Nephron (organoid): ENCODE results near the gene MEN1.
"Not testable (repeated sequence)": the region's sequence is repeated elsewhere in the genome, so short reads cannot be mapped to it uniquely, and the experiment has no call there.

Source experiments
- H3K27ac Mint-ChIP-seq, 3 experiments: 2 replicates each; pipeline ENCODE4 v1.8.0; 2020; ENCODE audit warnings: mixed read lengths in 3 of 3, mild to moderate bottlenecking in 2 of 3, moderate library complexity in 1 of 3
- H3K27me3 Mint-ChIP-seq: 2 replicates; pipeline ENCODE4 v1.8.0; 2021; ENCODE audit warnings: low read depth, mild to moderate bottlenecking, moderate library complexity, mixed read lengths
- H3K36me3 Mint-ChIP-seq: 2 replicates; pipeline ENCODE4 v1.8.0; 2020; ENCODE audit warnings: low read depth, mixed read lengths
- H3K4me1 Mint-ChIP-seq: 2 replicates; pipeline ENCODE4 v1.8.0; 2020; ENCODE audit warnings: mixed read lengths
- H3K4me3 Mint-ChIP-seq, 3 experiments: 2 replicates each; pipeline ENCODE4 v1.8.0; 2020; ENCODE audit warnings: mild to moderate bottlenecking in 3 of 3, mixed read lengths in 3 of 3, moderate library complexity in 2 of 3
- H3K9me3 Mint-ChIP-seq: 2 replicates; pipeline ENCODE4 v1.8.0; 2020; ENCODE audit warnings: mixed read lengths
- TF ChIP-seq, protein P1 (sequence below), 3 experiments: fragments of 200-600 bp; sonication (generic); IDR thresholded peaks; one replicate each; pipeline ENCODE4 v1.5.0; 2021; ENCODE audit warnings: antibody characterized with exemption in 3 of 3; ENCODE audit not compliant: unreplicated experiment in 3 of 3

MEN1 gene

DNA sequence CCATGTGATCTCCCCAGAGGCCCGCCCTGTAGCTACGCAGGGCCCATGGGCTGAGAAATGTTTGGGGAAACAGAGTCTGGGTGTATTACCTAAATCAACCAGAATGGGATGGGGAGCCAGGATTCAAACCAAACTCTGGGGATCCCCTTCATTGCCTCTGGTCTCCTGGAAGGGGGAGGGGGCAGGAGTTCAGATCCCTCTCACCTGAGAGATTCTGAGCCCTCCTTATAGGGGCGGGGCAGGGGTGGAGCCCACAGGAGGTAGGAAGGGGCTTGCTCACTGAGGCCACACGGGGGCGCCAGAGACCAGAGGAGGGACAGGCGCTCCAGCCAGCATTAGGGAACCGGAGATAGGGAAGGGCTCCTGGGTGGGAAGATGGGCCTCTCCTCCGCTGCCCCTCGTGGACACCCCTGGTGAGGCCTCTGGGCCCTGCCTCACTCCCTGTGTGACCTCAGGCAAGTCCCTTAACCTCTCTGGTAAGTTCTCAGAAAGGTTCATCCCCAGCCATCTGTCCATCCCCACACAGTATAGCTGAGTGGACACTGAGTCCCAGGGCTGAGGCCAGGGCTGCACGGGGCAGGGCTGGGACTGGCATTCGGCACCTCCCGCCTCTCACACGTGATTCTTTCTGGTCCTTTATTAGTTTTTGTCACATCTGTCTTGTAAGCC is 36.8 kb upstream of the MEN1 start:
- Mint-ChIP-seq H3K9me3 (no peaks in the 10 kb centered on the region), H3K36me3 (no peaks in the 10 kb centered on the region), H3K27ac (peak overlapping the region; percentile 33 to 69 (median 33)), H3K4me3 (peak overlapping the region; percentile 26 to 32 (median 31)), H3K4me1 (peaks cover 12% of the 10 kb centered on the region), H3K27me3 (peaks cover 16% of the 10 kb centered on the region)
- TF ChIP-seq, protein P1, sequence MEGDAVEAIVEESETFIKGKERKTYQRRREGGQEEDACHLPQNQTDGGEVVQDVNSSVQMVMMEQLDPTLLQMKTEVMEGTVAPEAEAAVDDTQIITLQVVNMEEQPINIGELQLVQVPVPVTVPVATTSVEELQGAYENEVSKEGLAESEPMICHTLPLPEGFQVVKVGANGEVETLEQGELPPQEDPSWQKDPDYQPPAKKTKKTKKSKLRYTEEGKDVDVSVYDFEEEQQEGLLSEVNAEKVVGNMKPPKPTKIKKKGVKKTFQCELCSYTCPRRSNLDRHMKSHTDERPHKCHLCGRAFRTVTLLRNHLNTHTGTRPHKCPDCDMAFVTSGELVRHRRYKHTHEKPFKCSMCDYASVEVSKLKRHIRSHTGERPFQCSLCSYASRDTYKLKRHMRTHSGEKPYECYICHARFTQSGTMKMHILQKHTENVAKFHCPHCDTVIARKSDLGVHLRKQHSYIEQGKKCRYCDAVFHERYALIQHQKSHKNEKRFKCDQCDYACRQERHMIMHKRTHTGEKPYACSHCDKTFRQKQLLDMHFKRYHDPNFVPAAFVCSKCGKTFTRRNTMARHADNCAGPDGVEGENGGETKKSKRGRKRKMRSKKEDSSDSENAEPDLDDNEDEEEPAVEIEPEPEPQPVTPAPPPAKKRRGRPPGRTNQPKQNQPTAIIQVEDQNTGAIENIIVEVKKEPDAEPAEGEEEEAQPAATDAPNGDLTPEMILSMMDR (IDR thresholded peaks at IDR 0.05; ENCODE audit: unreplicated experiment in 3 of 3): peak; percentile 98 to 99 (median 99)

DNA sequence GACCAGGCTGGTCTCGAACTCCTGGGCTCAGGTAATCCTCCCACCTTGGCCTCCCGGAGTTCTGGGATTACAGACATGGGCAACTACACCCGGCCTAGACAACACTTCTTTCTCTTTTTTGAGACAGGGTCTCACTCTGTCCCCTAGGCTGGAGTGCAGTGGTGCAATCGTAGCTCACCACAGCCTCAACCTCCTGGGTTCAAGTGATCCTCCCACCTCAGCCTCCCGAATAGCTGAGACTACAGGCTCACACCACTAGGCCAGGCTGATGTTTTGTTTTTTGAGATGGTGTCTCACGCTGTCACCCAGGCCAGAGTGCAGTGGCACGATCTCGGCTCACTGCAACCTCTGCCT is 35.4 kb upstream of the MEN1 start:
- H3K4me1 Mint-ChIP-seq, H3K27ac Mint-ChIP-seq, H3K9me3 Mint-ChIP-seq, H3K36me3 Mint-ChIP-seq: not testable (repeated sequence)
- Mint-ChIP-seq H3K27me3 (peaks cover 16% of the 10 kb centered on the region), H3K4me3 (peak overlapping the region; percentile 62 to 76 (median 74))

DNA sequence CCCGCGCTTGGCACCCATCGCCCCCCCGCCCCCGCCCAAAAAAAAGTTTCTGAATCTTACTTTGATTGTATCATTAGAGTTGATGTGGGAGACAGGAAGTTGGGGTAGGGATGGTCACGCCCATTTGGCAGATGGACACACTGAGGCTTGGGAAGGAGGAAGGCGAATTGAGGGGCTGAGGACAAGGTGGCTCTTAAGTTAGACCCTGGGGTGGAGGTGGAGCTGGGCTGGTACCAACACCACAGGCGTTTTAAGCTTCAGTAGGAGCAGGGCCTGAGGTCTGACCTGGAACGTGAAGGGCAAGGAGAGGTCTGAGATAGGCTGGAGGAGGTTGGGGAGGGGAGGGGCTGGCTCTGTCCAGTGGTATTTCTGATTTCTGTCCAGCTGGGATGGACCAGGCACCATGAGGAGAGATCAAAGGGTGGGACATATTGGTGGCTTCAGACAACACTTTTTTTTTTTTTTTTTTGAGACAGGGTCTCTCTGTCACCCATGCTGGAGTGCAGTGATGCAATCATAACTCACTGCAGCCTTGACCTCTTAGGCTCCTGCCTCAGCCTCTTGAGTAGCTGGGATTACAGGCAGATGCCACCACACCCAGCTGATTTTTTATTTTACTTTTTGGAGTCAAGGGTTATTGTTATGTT is 34.9 kb upstream of the MEN1 start:
- Mint-ChIP-seq H3K4me3 (peak overlapping the region; percentile 62 to 76 (median 74)), H3K9me3 (no peaks in the 10 kb centered on the region), H3K27ac (peak overlapping the region; percentile 29 to 72 (median 52)), H3K27me3 (peaks cover 16% of the 10 kb centered on the region), H3K4me1 (peaks cover 9% of the 10 kb centered on the region), H3K36me3 (no peaks in the 10 kb centered on the region)
- TF ChIP-seq, protein P1 (IDR thresholded peaks at IDR 0.05; ENCODE audit: unreplicated experiment in 3 of 3): no peak

DNA sequence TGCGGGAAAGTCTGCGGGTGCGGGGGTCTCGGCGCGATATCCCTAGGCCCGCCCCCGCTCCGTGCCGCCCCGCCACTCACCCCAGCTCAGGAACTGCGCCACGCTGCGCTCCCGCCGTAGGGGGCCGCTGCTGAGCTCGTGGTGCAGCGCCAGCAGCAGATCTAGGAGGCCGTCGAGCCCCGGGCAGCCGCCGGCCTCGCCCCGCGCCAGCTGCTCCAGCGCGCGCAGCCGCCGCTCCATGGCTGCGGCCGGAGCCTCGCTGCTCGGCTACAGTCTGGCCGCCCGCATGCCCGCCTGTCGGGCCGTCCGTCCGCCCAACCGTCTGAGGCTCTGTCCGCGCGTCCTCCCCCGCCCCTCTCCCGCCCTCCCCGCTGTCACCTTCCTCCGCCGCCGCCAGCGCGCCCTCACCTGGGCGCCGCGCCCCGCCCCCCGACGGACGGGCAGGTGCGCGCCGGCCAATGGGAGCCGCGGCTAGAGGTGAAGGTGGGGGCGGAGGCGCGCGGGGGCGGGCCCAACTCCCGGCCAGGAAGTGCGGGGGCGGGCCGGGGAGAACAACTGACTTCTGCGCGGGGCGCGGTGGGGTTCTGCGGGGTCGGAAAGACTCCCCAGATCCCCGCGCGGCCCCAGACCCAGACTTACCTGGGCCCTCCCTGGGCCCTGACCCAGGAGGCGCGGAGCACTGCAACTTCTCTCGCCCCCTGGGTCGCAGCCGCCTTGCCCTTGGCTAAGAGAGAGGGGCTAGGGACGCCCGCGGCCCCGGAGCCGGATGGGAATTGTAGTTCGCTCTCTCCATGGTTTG is 34.2 kb upstream of the MEN1 start, which contains the start of gene CDC42BPG:
Gene CDC42BPG, minus strand, starts transcription at position 324 of the 799 bp plus-strand sequence. Its CDS starts 84 bp downstream, at position 240.
- no peaks in the 10 kb centered on the region for H3K36me3 Mint-ChIP-seq
- H3K27ac Mint-ChIP-seq: peak within 1 kb of the TSS; percentile 45 to 72 (median 52)
- TF ChIP-seq, protein P1 (IDR thresholded peaks at IDR 0.05; ENCODE audit: unreplicated experiment in 3 of 3): peak; percentile 56 to 66 (median 62)
- peaks cover 9% of the 10 kb centered on the region for H3K4me1 Mint-ChIP-seq
- H3K9me3 Mint-ChIP-seq: no peaks in the 10 kb centered on the region
- peaks cover 16% of the 10 kb centered on the region for H3K27me3 Mint-ChIP-seq
- peak within 1 kb of the TSS; percentile 83 to 84 (median 84) for H3K4me3 Mint-ChIP-seq

DNA sequence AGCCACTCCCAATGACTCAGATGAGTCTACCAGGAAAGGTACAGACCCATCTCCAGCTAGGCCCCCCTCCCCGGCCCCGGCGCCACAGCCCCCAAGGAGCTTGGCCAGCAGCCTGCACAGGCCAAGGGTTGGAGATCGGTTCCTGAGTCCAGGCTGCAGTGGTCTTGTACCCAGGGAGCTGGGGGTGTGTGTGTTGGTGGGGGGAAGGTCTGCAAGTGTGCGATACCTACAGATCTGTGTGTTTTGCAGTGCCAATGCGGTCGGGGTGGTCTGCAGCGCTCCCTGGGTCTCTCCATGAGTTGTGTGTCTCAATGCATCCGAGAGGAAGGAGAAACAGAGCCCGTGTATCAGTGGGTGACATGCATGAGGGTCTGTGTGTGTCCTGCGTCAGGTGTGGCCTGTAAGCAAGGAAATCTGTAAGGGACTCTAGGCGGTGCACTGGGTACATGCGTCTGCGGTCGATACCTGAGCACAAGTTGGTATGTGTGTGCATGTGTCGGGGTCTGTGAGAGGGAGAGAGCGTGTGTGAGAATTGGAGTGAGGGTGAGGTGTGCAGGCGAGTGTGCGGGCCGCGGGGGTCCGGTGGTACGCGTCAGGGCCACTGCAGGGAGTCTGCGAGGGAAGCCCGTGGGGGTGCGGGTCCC is 33.5 kb upstream of the MEN1 start:
- H3K4me1 Mint-ChIP-seq: peaks cover 9% of the 10 kb centered on the region

More for the DNA sequence above, 33.5 kb upstream of the MEN1 start:
- Mint-ChIP-seq H3K4me3 (peak overlapping the region; percentile 83 to 84 (median 84)), H3K27ac (peak overlapping the region; percentile 30 to 45 (median 39)), H3K36me3 (no peaks in the 10 kb centered on the region), H3K27me3 (peaks cover 16% of the 10 kb centered on the region), H3K9me3 (no peaks in the 10 kb centered on the region)
- TF ChIP-seq, protein P1 (IDR thresholded peaks at IDR 0.05; ENCODE audit: unreplicated experiment in 3 of 3): no peak
